Renal cortical epithelial cell (primary cell): ENCODE results near the gene ZNF28. TPM values are rescaled to one million over a fixed set of nuclear protein-coding genes. Genes with fewer than 3 reads are reported as not detected.
"Not testable (repeated sequence)": the region's sequence is repeated elsewhere in the genome, so short reads cannot be mapped to it uniquely, and the experiment has no call there.

ENCODE experiments used
- DNase-seq: peaks from one replicate; pipeline ENCODE4 v3.0.0-alpha.2; 2011; ENCODE audit warnings: low read depth
- total RNA-seq: library from RNA; depleted of rRNA; stranded (reverse); fragments of >200 nt; gene quantifications from 2 replicates; pipeline ENCODE4 v1.2.3, GENCODE V29; 2014

The ZNF28 gene
- total RNA-seq, 1 donor from 2014 or later = 57.1 TPM

DNA sequence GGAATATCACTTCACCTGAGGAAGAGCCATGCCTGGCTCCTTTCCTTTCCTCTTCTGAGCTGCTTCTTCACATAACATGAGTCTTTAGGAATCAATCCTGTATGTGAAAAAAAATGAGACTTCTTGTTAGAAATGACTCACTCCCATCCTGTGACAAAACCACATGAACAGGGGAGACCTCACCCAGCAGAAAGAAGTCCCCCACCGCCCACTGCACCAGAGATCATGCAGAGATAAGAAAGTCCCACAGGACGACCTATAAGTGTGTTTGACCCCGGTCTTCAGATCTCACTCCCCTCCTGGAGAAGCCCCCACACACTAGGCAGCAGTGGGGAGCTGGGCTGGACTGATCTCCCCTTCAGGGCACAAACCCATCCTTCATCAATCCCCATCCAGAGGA, 42.6 kb downstream of the ZNF28 start:
- DNase-seq = no peak

DNA sequence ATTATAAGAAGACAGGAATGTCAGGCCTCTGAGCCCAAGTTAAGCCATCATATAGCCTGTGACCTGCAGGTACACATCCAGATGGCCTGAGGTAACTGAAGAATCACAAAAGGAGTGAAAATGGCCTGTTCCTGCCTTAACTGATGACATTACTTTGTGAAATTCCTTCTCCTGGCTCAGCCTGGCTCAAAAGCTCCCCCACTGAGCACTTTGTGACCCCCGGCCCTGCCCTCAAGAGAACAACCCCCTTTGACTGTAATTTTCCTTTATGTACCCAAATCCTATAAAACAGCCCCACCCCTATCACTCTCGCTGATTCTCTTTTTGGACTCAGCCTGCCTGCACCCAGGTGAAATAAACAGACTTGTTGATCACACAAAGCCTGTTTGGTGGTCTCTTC, 65.0 kb downstream of the ZNF28 start:
- DNase-seq = not testable (repeated sequence)

DNA sequence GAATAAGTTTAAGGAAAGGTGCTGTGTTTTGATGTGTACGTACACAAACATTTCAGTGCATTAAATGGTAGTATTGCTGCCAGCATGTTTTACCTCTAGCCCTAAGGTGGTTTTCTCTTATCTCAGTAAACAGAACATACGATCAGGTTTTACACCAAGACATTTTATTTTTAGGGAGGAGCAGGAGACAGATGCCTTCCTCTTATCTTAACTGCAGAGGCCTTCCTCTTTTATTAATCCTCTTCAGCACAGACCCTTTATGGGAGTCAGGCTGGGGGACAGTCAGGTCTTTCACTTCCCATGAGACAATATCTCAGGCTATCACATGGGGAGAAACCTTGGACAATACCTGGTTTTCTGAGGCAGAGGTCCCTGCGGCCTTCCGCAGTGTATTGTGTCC, 71.7 kb downstream of the ZNF28 start:
- no peak for DNase-seq

- DNase-seq = peak; percentile 26
Observed at GRCh38 chr19:52748336-52748950, 73.0 kb downstream of the ZNF28 start.

Other genes with a start within 250 kb of the ZNF28 start
- gene ZNF83, start 183.3 kb downstream of the ZNF28 start, total RNA-seq = 68.8 and 165 TPM in 2 replicates
- gene ZNF611, start 86.6 kb downstream of the ZNF28 start, total RNA-seq = 27.4 and 77.3 TPM in 2 replicates
- 10.2 and 10.8 TPM in 2 replicates for gene ZNF600, start 34.8 kb downstream of the ZNF28 start, total RNA-seq
- 56.8 and 61.2 TPM in 2 replicates for gene ZNF468, start 36.0 kb upstream of the ZNF28 start, total RNA-seq
- 38.1 and 40.3 TPM in 2 replicates for gene ZNF320, start 76.0 kb upstream of the ZNF28 start, total RNA-seq
- gene ZNF888, start 101.8 kb upstream of the ZNF28 start, total RNA-seq = 24.7 and 80.5 TPM in 2 replicates
- gene ZNF816, start 141.2 kb upstream of the ZNF28 start, total RNA-seq = 27.8 and 28.3 TPM in 2 replicates
- 1.4 TPM in 1 of 2 replicates, not detected in the other for gene ERVV-1, start 192.3 kb upstream of the ZNF28 start, total RNA-seq
- 0.05 and 0.87 TPM in 2 replicates for gene ERVV-2, start 223.1 kb upstream of the ZNF28 start, total RNA-seq